GM12892 (cell line): ENCODE measurements around the gene DYNC2H1.
"Not testable (repeated sequence)": the region's sequence is repeated elsewhere in the genome, so short reads cannot be mapped to it uniquely, and the experiment has no call there.

Source experiments
- DNase-seq: peaks from one replicate; pipeline ENCODE4 v3.0.0; 2011; ENCODE audit not compliant: insufficient read length
- FAIRE-seq: peaks from 2 replicates; lab custom pipeline; 2011; peaks lifted over from hg19 to GRCh38; lab: Jason Lieb, UNC
- POLR2A ChIP-seq: IDR thresholded peaks from 2 replicates; pipeline ENCODE4 v1.6.1; 2011; ENCODE audit warnings: low read depth, low read length, control low read depth
- POLR2AphosphoS5 ChIP-seq: IDR thresholded peaks from 2 replicates; pipeline ENCODE4 v1.6.1; 2011; ENCODE audit warnings: low read depth, low read length, control low read depth
- TAF1 ChIP-seq: IDR thresholded peaks from 2 replicates; pipeline ENCODE4 v1.6.1; 2011; ENCODE audit warnings: low read depth, mild to moderate bottlenecking, control low read depth, low read length, borderline replicate concordance

Gene DYNC2H1

GRCh38 chr11:103349595-103349994, 240.4 kb downstream of the DYNC2H1 start:
- DNase-seq = no peak
- no peak for FAIRE-seq
- TF ChIP-seq POLR2A (no peak), TAF1 (no peak), POLR2AphosphoS5 (no peak)

GRCh38 chr11:103354656-103355055, 245.4 kb downstream of the DYNC2H1 start:
- DNase-seq = no peak
- TF ChIP-seq POLR2A (no peak), POLR2AphosphoS5 (no peak), TAF1 (no peak)
- FAIRE-seq = no peak

GRCh38 chr11:103358251-103358650, 249.0 kb downstream of the DYNC2H1 start:
- TF ChIP-seq TAF1 (no peak), POLR2A (no peak), POLR2AphosphoS5 (no peak)
- DNase-seq (no peak), FAIRE-seq (no peak)

GRCh38 chr11:103359216-103359615, 250.0 kb downstream of the DYNC2H1 start:
- TF ChIP-seq POLR2A = no peak
- TF ChIP-seq TAF1 = no peak
- TF ChIP-seq POLR2AphosphoS5 = no peak

GRCh38 chr11:103364687-103365086, 255.5 kb downstream of the DYNC2H1 start:
- TF ChIP-seq POLR2A (no peak), TAF1 (no peak), POLR2AphosphoS5 (no peak)
- FAIRE-seq (no peak), DNase-seq (no peak)

More at GRCh38 chr11:103359216-103359615, 250.0 kb downstream of the DYNC2H1 start:
- no peak for DNase-seq
- no peak for FAIRE-seq

- DNase-seq = no peak
- no peak for FAIRE-seq
- TF ChIP-seq POLR2A (no peak), POLR2AphosphoS5 (no peak), TAF1 (no peak)
Measured at GRCh38 chr11:103367650-103368049, 258.4 kb downstream of the DYNC2H1 start.

GRCh38 chr11:103368145-103368544, 258.9 kb downstream of the DYNC2H1 start:
- TF ChIP-seq TAF1 (no peak), POLR2AphosphoS5 (no peak)
- FAIRE-seq = no peak

GRCh38 chr11:103370076-103370475, 260.9 kb downstream of the DYNC2H1 start:
- FAIRE-seq (no peak), DNase-seq (no peak)
- no peak for TF ChIP-seq TAF1
- no peak for TF ChIP-seq POLR2AphosphoS5
- TF ChIP-seq POLR2A = no peak

More at GRCh38 chr11:103368145-103368544, 258.9 kb downstream of the DYNC2H1 start:
- no peak for DNase-seq

- no peak for TF ChIP-seq POLR2AphosphoS5
- TF ChIP-seq TAF1 = no peak
- no peak for TF ChIP-seq POLR2A
- DNase-seq = no peak
- no peak for FAIRE-seq
Measured at GRCh38 chr11:103372906-103373305, 263.7 kb downstream of the DYNC2H1 start.

GRCh38 chr11:103374227-103374626, 265.0 kb downstream of the DYNC2H1 start:
- not testable (repeated sequence) for DNase-seq, FAIRE-seq

GRCh38 chr11:103378931-103379330, 269.7 kb downstream of the DYNC2H1 start:
- FAIRE-seq (no peak), DNase-seq (no peak)
- TF ChIP-seq TAF1 (no peak), POLR2A (no peak), POLR2AphosphoS5 (no peak)

- no peak for FAIRE-seq
- TF ChIP-seq TAF1 = no peak
- no peak for TF ChIP-seq POLR2AphosphoS5
- TF ChIP-seq POLR2A = no peak
- DNase-seq = no peak
Measured at GRCh38 chr11:103380031-103380430, 270.8 kb downstream of the DYNC2H1 start.

GRCh38 chr11:103384652-103385051, 275.4 kb downstream of the DYNC2H1 start:
- DNase-seq (no peak), FAIRE-seq (no peak)
- TF ChIP-seq POLR2A (no peak), TAF1 (no peak), POLR2AphosphoS5 (no peak)
